Loucy (cell line): ENCODE data around the gene PLXNA4.

ENCODE experiments used
- H2AFZ ChIP-seq: fragments of 200-600 bp; sonication (generic); 2 replicates; pipeline ENCODE4 v1.6.0; 2016; ENCODE audit warnings: antibody characterized with exemption, mild to moderate bottlenecking, low read length, moderate library complexity
- H3F3A ChIP-seq: fragments of 200-600 bp; 2 replicates; pipeline ENCODE4 v1.6.0; 2016; ENCODE audit warnings: antibody characterized with exemption, low read depth, mild to moderate bottlenecking
- H3K27me3 ChIP-seq: fragments of 200-600 bp; sonication (generic); 2 replicates; pipeline ENCODE4 v1.6.1; 2014; ENCODE audit warnings: low read length, mild to moderate bottlenecking; ENCODE audit not compliant: insufficient read depth, poor library complexity, severe bottlenecking
- H3K36me3 ChIP-seq: fragments of 200-600 bp; sonication (generic); 2 replicates; pipeline ENCODE4 v1.6.1; 2016; ENCODE audit warnings: low read length; ENCODE audit not compliant: insufficient read depth
- H3K4me1 ChIP-seq: fragments of 200-600 bp; sonication (generic); 2 replicates; pipeline ENCODE4 v1.5.1; 2014; ENCODE audit warnings: low read length, mild to moderate bottlenecking; ENCODE audit not compliant: insufficient read depth, poor library complexity, severe bottlenecking
- H3K4me2 ChIP-seq: fragments of 200-600 bp; sonication (generic); 2 replicates; pipeline ENCODE4 v1.6.0; 2014; ENCODE audit warnings: antibody characterized with exemption, low read length, low read depth, mild to moderate bottlenecking; ENCODE audit not compliant: poor library complexity, severe bottlenecking
- H3K4me3 ChIP-seq: fragments of 200-600 bp; sonication (generic); 2 replicates; pipeline ENCODE4 v1.5.1; 2014; ENCODE audit warnings: low read length, mild to moderate bottlenecking, mixed read lengths; ENCODE audit not compliant: poor library complexity, severe bottlenecking
- H3K79me2 ChIP-seq: fragments of 200-600 bp; sonication (generic); 2 replicates; pipeline ENCODE4 v1.6.1; 2014; ENCODE audit warnings: low read length; ENCODE audit not compliant: insufficient read depth
- H3K9ac ChIP-seq: fragments of 200-600 bp; sonication (generic); 2 replicates; pipeline ENCODE4 v1.6.0; 2014; ENCODE audit warnings: mild to moderate bottlenecking, low read depth, low read length, moderate library complexity; ENCODE audit not compliant: poor library complexity, severe bottlenecking
- H3K9me2 ChIP-seq: fragments of 200-600 bp; sonication (generic); replicated peaks from 2 replicates; pipeline ENCODE4 v1.6.1; 2016; ENCODE audit warnings: low read depth, low read length, mixed read lengths
- H3K9me3 ChIP-seq: fragments of 200-600 bp; sonication (generic); 2 replicates; pipeline ENCODE4 v1.6.1; 2014; ENCODE audit warnings: mild to moderate bottlenecking, antibody characterized with exemption, low read length, low read depth; ENCODE audit not compliant: insufficient read depth
- H4K20me1 ChIP-seq: fragments of 200-600 bp; sonication (generic); 2 replicates; pipeline ENCODE4 v1.6.0; 2014; ENCODE audit warnings: antibody characterized with exemption, low read length, mild to moderate bottlenecking; ENCODE audit not compliant: insufficient read depth, poor library complexity, severe bottlenecking
- CTCF ChIP-seq: fragments of 200-600 bp; sonication (generic); conservative IDR thresholded peaks from 2 replicates; pipeline ENCODE4 v1.5.1; 2014; ENCODE audit warnings: mild to moderate bottlenecking, antibody characterized with exemption, low read length
- EZH2phosphoT487 ChIP-seq: fragments of 200-600 bp; IDR thresholded peaks from 2 replicates; pipeline ENCODE4 v1.6.1; 2018; ENCODE audit warnings: antibody characterized with exemption, mild to moderate bottlenecking, moderate library complexity, borderline replicate concordance

The PLXNA4 gene

DNA sequence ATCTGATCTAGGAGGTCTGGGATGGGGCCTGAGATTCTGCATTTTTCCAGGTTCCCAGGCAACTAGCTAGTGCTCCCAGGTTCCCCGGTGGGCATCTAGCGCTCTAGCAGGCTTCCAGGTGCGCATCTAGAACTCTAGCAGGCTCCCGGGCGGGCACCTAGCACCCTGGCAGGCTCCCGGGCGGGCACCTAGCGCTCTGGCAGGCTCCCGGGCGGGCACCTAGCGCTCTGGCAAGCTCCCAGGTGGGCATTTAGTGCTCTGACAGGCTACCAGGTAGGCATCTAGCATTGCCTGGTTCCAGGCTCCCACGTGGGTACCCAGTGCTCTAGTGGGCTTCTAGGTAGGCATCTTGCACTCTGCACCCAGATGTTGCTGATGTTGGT is 414.7 kb downstream of the PLXNA4 start:
- H3K79me2 ChIP-seq, result no peaks in the 10 kb centered on the region
- no peaks in the 10 kb centered on the region for H3K4me1 ChIP-seq
- H3K36me3 ChIP-seq, result no peaks in the 10 kb centered on the region
- no peaks in the 10 kb centered on the region for H3F3A ChIP-seq
- H3K9ac ChIP-seq, result no peak overlapping the region
- H3K9me2 ChIP-seq, result no peaks in the 10 kb centered on the region
- H3K9me3 ChIP-seq, result no peaks in the 10 kb centered on the region
- H3K4me2 ChIP-seq, result no peak overlapping the region
- no peak overlapping the region for H3K4me3 ChIP-seq
- no peak overlapping the region for H2AFZ ChIP-seq
- TF ChIP-seq CTCF, result no peak
- TF ChIP-seq EZH2phosphoT487, result no peak
- no peaks in the 10 kb centered on the region for H4K20me1 ChIP-seq
- no peaks in the 10 kb centered on the region for H3K27me3 ChIP-seq

GRCh38 chr7:132160611-132161532 is 415.4 kb downstream of the PLXNA4 start:
- H3K4me3 ChIP-seq, result no peak overlapping the region
- H2AFZ ChIP-seq, result no peak overlapping the region
- no peak for TF ChIP-seq EZH2phosphoT487
- no peak for TF ChIP-seq CTCF
- no peaks in the 10 kb centered on the region for H3K79me2 ChIP-seq
- no peak overlapping the region for H3K4me2 ChIP-seq
- no peaks in the 10 kb centered on the region for H4K20me1 ChIP-seq
- H3K9me2 ChIP-seq, result no peaks in the 10 kb centered on the region
- no peak overlapping the region for H3K9ac ChIP-seq
- H3K27me3 ChIP-seq, result no peaks in the 10 kb centered on the region
- H3K36me3 ChIP-seq, result no peaks in the 10 kb centered on the region
- H3F3A ChIP-seq, result no peaks in the 10 kb centered on the region
- no peaks in the 10 kb centered on the region for H3K4me1 ChIP-seq
- no peaks in the 10 kb centered on the region for H3K9me3 ChIP-seq

DNA sequence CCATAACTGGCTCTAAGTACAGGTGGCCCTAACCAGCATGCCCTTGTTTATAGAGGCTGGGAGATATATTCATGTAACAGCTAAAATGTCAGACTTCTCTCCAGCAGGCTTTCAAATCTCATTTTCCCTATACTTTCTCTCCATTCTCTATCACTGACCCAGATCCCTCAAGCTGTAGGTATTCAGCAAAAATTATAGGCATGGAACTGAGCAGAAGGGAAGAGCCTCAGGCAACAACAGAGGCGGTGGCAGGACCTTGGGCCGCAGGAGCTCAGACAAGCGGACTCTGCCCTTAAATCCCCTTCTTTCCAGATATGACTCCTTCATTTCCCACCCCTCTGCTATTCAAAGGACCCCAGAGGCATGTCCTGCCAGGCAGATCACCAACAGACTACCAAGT is 417.4 kb downstream of the PLXNA4 start:
- no peaks in the 10 kb centered on the region for H3K9me2 ChIP-seq
- TF ChIP-seq EZH2phosphoT487 (no peak), CTCF (no peak)
- H3F3A ChIP-seq, result no peaks in the 10 kb centered on the region
- no peaks in the 10 kb centered on the region for H3K9me3 ChIP-seq
- no peaks in the 10 kb centered on the region for H3K4me1 ChIP-seq
- no peaks in the 10 kb centered on the region for H4K20me1 ChIP-seq
- H3K4me2 ChIP-seq, result no peak overlapping the region
- H3K79me2 ChIP-seq, result no peaks in the 10 kb centered on the region
- no peaks in the 10 kb centered on the region for H3K36me3 ChIP-seq
- no peak overlapping the region for H3K4me3 ChIP-seq
- H3K9ac ChIP-seq, result no peak overlapping the region
- no peak overlapping the region for H2AFZ ChIP-seq
- H3K27me3 ChIP-seq, result no peaks in the 10 kb centered on the region
